Measurements from ENCODE around the gene SLC19A1.
"Not testable (repeated sequence)": the region's sequence is repeated elsewhere in the genome, so short reads cannot be mapped to it uniquely, and the experiment has no call there.

SLC19A1 gene

GRCh38 chr21:45562965-45563364 lies 20.7 kb upstream of the SLC19A1 start:
- Histone ChIP-seq H3K4me3 (ENCODE audit: low read length) (no peak overlapping the region), H3K4me1 (ENCODE audit: control insufficient read depth, insufficient read depth, low read length) (no peaks in the 10 kb centered on the region), H3K27me3 (ENCODE audit: control insufficient read depth, insufficient read depth, low read length) (peaks cover 72% of the 10 kb centered on the region), H3K36me3 (ENCODE audit: insufficient read depth, low read length) (no peaks in the 10 kb centered on the region), H3K9ac (ENCODE audit: low read depth, low read length) (no peak overlapping the region), H3K9me3 (replicated peaks; ENCODE audit: low read length) (no peaks in the 10 kb centered on the region), H3K4me2 (ENCODE audit: low read length) (no peak overlapping the region)

- no peaks in the 10 kb centered on the region for H3K36me3 ChIP-seq (ENCODE audit: insufficient read depth, low read length)
- no peaks in the 10 kb centered on the region for H3K4me1 ChIP-seq (ENCODE audit: control insufficient read depth, insufficient read depth, low read length)
- H3K27me3 ChIP-seq (ENCODE audit: control insufficient read depth, insufficient read depth, low read length), result peaks cover 72% of the 10 kb centered on the region
- no peak overlapping the region for H3K9ac ChIP-seq (ENCODE audit: low read depth, low read length)
- no peak overlapping the region for H3K4me3 ChIP-seq (ENCODE audit: low read length)
- no peaks in the 10 kb centered on the region for H3K9me3 ChIP-seq (replicated peaks; ENCODE audit: low read length)
- no peak overlapping the region for H3K4me2 ChIP-seq (ENCODE audit: low read length)
Measured at GRCh38 chr21:45562402-45562801, 20.2 kb upstream of the SLC19A1 start.

GRCh38 chr21:45561241-45561640 lies 19.0 kb upstream of the SLC19A1 start:
- H3K9ac ChIP-seq (ENCODE audit: low read depth, low read length); H3K4me2 ChIP-seq (ENCODE audit: low read length); H3K4me1 ChIP-seq (ENCODE audit: control insufficient read depth, insufficient read depth, low read length); H3K36me3 ChIP-seq (ENCODE audit: insufficient read depth, low read length); H3K4me3 ChIP-seq (ENCODE audit: low read length); H3K9me3 ChIP-seq (replicated peaks; ENCODE audit: low read length): not testable (repeated sequence)
- H3K27me3 ChIP-seq (ENCODE audit: control insufficient read depth, insufficient read depth, low read length), result peaks cover 70% of the 10 kb centered on the region

- H3K4me3 ChIP-seq (ENCODE audit: low read length), result no peak overlapping the region
- H3K27me3 ChIP-seq (ENCODE audit: control insufficient read depth, insufficient read depth, low read length), result peaks cover 69% of the 10 kb centered on the region
- H3K36me3 ChIP-seq (ENCODE audit: insufficient read depth, low read length), result no peaks in the 10 kb centered on the region
- no peaks in the 10 kb centered on the region for H3K9me3 ChIP-seq (replicated peaks; ENCODE audit: low read length)
- no peak overlapping the region for H3K4me2 ChIP-seq (ENCODE audit: low read length)
- H3K9ac ChIP-seq (ENCODE audit: low read depth, low read length), result no peak overlapping the region
- H3K4me1 ChIP-seq (ENCODE audit: control insufficient read depth, insufficient read depth, low read length), result peaks cover 12% of the 10 kb centered on the region
Measured at GRCh38 chr21:45560106-45561021, 18.1 kb upstream of the SLC19A1 start.

- Histone ChIP-seq H3K4me3 (ENCODE audit: low read length) (no peak overlapping the region), H3K27me3 (ENCODE audit: control insufficient read depth, insufficient read depth, low read length) (peaks cover 61% of the 10 kb centered on the region), H3K36me3 (ENCODE audit: insufficient read depth, low read length) (no peaks in the 10 kb centered on the region), H3K4me2 (ENCODE audit: low read length) (no peak overlapping the region), H3K9me3 (replicated peaks; ENCODE audit: low read length) (no peaks in the 10 kb centered on the region), H3K9ac (ENCODE audit: low read depth, low read length) (no peak overlapping the region), H3K4me1 (ENCODE audit: control insufficient read depth, insufficient read depth, low read length) (peaks cover 15% of the 10 kb centered on the region)
Measured at GRCh38 chr21:45559216-45560105, 17.2 kb upstream of the SLC19A1 start.

- no peak overlapping the region for H3K4me3 ChIP-seq (ENCODE audit: low read length)
- H3K4me2 ChIP-seq (ENCODE audit: low read length), result no peak overlapping the region
- no peak overlapping the region for H3K9ac ChIP-seq (ENCODE audit: low read depth, low read length)
- H3K27me3 ChIP-seq (ENCODE audit: control insufficient read depth, insufficient read depth, low read length), result peaks cover 55% of the 10 kb centered on the region
- no peaks in the 10 kb centered on the region for H3K36me3 ChIP-seq (ENCODE audit: insufficient read depth, low read length)
- no peaks in the 10 kb centered on the region for H3K9me3 ChIP-seq (replicated peaks; ENCODE audit: low read length)
- peaks cover 16% of the 10 kb centered on the region for H3K4me1 ChIP-seq (ENCODE audit: control insufficient read depth, insufficient read depth, low read length)
Measured at GRCh38 chr21:45558044-45558721, 15.9 kb upstream of the SLC19A1 start.

- Histone ChIP-seq H3K9ac (ENCODE audit: low read depth, low read length) (no peak overlapping the region), H3K4me2 (ENCODE audit: low read length) (no peak overlapping the region), H3K4me3 (ENCODE audit: low read length) (no peak overlapping the region), H3K4me1 (ENCODE audit: control insufficient read depth, insufficient read depth, low read length) (peaks cover 16% of the 10 kb centered on the region), H3K27me3 (ENCODE audit: control insufficient read depth, insufficient read depth, low read length) (peaks cover 49% of the 10 kb centered on the region), H3K36me3 (ENCODE audit: insufficient read depth, low read length) (no peaks in the 10 kb centered on the region), H3K9me3 (replicated peaks; ENCODE audit: low read length) (no peaks in the 10 kb centered on the region)
Measured at GRCh38 chr21:45557616-45558043, 15.4 kb upstream of the SLC19A1 start.

- H3K4me3 ChIP-seq (ENCODE audit: low read length), result no peak overlapping the region
- peaks cover 17% of the 10 kb centered on the region for H3K4me1 ChIP-seq (ENCODE audit: control insufficient read depth, insufficient read depth, low read length)
- peaks cover 43% of the 10 kb centered on the region for H3K27me3 ChIP-seq (ENCODE audit: control insufficient read depth, insufficient read depth, low read length)
- H3K9me3 ChIP-seq (replicated peaks; ENCODE audit: low read length), result no peaks in the 10 kb centered on the region
- no peak overlapping the region for H3K9ac ChIP-seq (ENCODE audit: low read depth, low read length)
- no peak overlapping the region for H3K4me2 ChIP-seq (ENCODE audit: low read length)
- H3K36me3 ChIP-seq (ENCODE audit: insufficient read depth, low read length), result no peaks in the 10 kb centered on the region
Measured at GRCh38 chr21:45556645-45557615, 14.7 kb upstream of the SLC19A1 start.

GRCh38 chr21:45556302-45556644 lies 14.0 kb upstream of the SLC19A1 start:
- Histone ChIP-seq H3K4me1 (ENCODE audit: control insufficient read depth, insufficient read depth, low read length) (peaks cover 23% of the 10 kb centered on the region), H3K27me3 (ENCODE audit: control insufficient read depth, insufficient read depth, low read length) (peaks cover 41% of the 10 kb centered on the region)

GRCh38 chr21:45555557-45556301 lies 13.5 kb upstream of the SLC19A1 start:
- no peaks in the 10 kb centered on the region for H3K36me3 ChIP-seq (ENCODE audit: insufficient read depth, low read length)
- peaks cover 28% of the 10 kb centered on the region for H3K4me1 ChIP-seq (ENCODE audit: control insufficient read depth, insufficient read depth, low read length)
- peaks cover 36% of the 10 kb centered on the region for H3K27me3 ChIP-seq (ENCODE audit: control insufficient read depth, insufficient read depth, low read length)
- peak overlapping the region; percentile 88 for H3K4me2 ChIP-seq (ENCODE audit: low read length)
- peak overlapping the region; percentile 71 for H3K4me3 ChIP-seq (ENCODE audit: low read length)
- no peaks in the 10 kb centered on the region for H3K9me3 ChIP-seq (replicated peaks; ENCODE audit: low read length)
- peak overlapping the region; percentile 62 for H3K9ac ChIP-seq (ENCODE audit: low read depth, low read length)

More at GRCh38 chr21:45556302-45556644, 14.0 kb upstream of the SLC19A1 start:
- H3K9me3 ChIP-seq (replicated peaks; ENCODE audit: low read length), result no peaks in the 10 kb centered on the region
- peak overlapping the region; percentile 88 for H3K4me2 ChIP-seq (ENCODE audit: low read length)
- peak overlapping the region; percentile 62 for H3K9ac ChIP-seq (ENCODE audit: low read depth, low read length)
- H3K4me3 ChIP-seq (ENCODE audit: low read length), result peak overlapping the region; percentile 71
- H3K36me3 ChIP-seq (ENCODE audit: insufficient read depth, low read length), result no peaks in the 10 kb centered on the region

Data from skeletal muscle satellite cell (primary cell).